Effector CD8-positive, alpha-beta T cell (primary cell): ENCODE data around the gene COL4A5.
"Not testable (repeated sequence)": the region's sequence is repeated elsewhere in the genome, so short reads cannot be mapped to it uniquely, and the experiment has no call there.

ENCODE experiments used
- DNase-seq: peaks from one replicate; lab custom pipeline; 2025; lab: John Stamatoyannopoulos, UW

Gene COL4A5

DNA sequence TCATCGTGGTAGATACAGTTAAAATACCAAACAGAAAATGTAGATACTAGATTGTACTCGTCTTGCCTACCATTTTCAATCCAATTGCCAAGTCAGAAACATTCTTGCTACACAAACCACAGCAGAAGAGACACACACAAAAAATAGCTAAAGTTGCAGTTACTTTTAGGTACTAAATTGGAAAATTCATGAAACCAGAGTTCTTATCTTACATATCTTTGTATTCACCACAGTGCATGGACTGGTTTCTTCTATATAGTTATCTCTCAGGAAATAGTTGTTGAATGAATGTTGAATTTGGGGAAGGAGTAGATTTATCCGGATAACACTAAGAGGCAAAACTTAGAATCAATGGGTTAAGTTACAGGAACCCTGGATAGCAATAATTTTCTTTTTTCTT lies 14.2 kb downstream of the COL4A5 start:
- no peak for DNase-seq

DNA sequence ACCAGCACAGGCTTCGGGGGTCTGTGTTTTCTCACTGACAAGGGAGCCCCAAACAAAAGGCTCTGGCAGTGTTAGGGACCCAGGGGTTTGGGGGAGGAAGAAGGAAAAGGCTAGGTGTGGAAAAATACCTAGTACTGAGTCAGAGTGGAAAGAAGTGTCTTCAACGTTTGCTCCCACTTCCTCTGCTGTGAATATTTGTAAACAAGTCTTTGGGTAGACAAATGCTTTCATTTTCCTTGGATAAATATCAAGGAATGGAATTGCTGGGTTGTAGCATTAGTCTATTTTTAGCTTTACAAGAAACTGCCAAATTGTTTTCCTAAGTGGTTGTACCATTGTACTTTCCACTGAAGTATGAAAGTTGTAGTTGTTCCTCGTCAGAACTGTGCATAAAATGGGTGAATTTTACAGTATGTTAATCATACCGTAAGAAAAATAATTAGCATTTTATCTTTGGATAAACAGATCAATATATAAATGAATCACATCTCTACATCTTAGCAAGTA lies 17.4 kb downstream of the COL4A5 start:
- DNase-seq, result no peak

DNA sequence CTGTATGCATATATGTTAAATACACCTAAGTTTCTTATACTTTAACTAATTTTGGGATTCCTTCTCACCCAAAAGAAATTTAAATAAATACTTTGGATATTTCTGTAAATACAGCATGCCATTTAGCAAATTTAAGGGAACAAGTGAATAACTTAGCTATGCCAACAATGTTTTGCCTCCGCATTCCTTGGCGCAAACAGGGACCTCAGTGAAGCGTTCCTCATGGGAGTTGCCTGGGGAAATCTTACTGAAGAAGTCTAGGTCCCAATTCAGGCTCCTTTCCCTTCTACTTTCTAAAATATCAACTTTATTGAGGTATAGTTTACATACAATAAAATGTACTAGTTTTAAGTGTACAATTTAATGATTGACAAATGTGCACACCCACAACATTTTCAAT lies 25.0 kb downstream of the COL4A5 start:
- DNase-seq, result no peak

DNA sequence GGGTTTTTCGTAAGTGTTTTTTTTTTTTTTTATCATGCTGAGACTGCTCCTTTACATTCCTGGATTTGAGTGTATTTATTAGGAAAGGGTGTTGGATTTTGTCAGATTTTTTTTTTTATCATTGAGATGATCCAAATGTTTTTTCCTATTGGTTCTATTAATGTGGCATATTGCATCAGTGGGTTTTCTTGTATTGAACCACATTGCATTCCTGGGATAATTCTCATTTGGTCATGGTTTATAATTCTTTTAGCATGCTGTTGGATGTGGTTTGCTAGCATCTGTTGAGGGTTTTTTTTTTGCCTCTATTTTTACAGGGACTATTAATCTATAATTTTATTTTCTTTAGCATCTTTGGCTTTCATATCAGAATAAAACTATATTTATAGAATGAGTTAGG lies 28.8 kb downstream of the COL4A5 start:
- DNase-seq, result no peak

DNA sequence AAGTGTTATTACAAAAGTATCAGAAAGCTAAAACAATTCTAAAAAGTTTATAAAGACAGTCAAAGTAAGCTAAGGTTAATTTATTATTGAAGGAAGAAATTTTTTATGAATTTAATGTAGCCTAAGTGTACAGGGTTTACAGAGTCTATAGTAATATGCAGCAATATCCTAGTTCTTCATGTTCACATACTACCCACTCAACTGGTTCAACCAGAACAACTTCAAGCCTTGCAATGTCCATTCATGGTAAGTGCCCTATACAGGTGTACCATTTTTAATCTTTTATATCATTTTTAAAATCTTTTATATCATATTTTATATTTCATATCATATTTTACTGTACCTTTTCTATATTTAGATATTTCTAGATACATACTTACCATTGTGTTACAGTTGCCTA lies 34.3 kb downstream of the COL4A5 start:
- no peak for DNase-seq

DNA sequence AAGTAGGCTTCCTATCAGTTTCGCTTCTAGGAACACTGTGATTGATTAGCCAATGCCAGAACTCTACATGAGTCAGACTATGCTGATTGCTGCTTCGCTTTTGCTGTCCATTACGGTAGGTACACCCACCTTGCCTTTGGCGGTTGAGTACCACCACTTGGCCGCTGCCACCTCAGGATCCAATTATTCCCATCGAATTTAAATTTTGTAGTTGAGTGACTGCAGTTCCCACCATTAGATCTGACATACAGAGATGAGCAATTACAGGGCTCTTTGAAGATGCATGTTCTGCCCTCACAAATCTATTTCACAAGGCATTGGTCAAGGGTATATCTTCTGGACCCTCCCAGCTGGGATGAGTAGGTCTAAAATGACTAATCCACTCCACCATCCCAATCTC lies 41.9 kb downstream of the COL4A5 start:
- DNase-seq, result not testable (repeated sequence)

DNA sequence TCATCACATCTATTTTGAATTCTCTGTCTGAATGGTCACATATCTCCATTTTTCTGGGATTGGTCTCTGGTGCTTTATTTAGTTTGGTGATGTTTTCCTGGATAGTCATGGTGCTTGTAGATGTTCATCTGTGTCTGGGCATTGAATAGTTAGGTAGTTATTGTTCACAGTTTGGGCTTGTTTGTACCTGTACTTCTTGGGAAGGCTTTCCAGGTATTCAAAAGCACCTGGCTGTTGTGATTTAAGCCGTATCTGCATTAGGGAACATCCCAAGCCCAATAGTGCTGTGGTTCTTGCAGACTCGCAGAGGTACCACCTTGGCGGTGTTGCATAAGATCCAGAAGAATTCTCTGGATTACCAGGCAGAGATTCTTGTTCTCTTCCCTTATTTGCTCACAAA lies 44.6 kb downstream of the COL4A5 start:
- no peak for DNase-seq

DNA sequence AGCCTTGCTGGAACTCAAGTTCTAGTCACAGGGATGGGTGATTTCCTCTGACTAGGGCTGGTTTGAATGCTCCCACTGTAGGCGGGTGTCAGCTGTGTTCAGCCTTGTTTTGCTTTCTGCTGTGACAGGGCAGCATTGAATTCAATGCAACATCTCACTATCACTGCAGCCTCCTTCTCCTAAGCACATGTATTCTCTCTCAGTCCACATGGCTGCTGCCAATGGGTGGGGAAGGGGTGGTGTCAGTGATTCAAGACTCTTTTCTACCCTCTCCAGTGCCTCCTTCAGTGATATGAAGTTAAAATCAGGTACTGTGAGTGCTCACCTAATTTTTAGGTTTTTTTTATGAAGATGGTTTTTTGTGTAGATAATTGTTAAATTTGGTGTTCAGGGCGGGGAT lies 46.3 kb downstream of the COL4A5 start:
- DNase-seq, result no peak

DNA sequence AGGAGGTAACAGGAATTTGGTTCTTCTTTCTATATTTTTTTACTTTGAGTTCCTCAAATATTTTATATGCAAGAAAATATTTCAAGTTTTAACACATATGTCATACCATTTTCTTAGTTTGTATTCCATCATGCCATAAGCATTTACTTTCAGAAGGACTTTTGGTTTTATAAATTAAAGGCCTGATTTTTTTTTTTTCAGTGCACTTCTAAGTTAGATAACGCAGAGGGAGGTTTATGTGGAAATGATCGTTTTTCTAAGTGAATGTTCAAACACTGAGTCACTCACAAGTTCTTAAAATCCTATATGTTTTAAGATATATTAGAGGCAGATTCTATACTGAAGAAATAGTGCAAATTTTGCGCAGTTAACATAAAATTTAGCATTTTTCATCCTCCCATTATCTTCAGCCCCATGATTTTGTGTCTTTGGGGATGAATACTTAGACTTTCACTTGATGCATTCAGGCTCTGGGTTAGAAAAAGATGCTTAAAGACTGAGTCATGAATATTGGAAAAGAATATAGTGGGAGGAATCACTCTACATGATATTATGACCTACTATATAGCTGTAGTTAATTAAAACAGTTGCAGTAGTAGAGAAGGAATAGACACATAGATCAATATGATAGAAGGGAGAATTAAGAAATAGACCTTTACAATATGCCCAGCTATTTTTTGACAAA lies 54.9 kb downstream of the COL4A5 start:
- no peak for DNase-seq

DNA sequence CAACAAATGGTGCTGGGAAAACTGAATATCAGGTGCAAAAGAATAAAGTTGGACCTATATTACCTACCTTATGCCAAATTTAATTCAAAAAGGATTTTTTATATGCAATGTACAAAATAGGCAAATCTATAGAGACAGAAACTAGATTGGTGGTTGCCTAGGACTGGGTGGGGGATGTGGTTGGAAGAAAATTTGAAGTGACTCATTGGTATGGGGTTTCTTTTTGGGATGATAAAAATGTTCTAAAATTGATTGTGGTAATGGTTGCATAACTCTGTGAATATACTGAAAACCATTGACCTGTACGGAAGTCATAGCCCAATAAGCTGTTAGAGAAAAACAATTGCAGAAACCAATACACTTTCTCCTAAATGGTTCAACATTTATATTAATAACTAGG lies 72.1 kb downstream of the COL4A5 start:
- no peak for DNase-seq

DNA sequence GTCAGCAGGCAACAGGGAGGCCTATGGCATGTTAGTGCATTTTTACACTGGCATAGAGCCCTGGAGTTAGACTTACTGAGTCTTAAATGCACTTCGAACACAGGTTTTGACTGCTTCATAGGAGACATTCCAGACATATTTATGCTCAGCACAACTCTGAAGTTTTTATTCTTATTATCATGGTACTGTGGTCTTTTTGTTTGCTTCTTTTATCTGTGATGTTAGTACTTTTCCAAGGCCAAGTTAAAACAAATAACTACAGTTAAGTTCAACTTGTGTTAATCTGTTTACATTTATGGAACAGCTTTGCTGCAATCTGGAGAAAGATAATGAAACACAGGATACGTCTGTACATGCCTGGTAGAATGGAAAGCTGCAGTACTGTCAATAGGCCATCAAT lies 76.5 kb downstream of the COL4A5 start:
- DNase-seq, result no peak

DNA sequence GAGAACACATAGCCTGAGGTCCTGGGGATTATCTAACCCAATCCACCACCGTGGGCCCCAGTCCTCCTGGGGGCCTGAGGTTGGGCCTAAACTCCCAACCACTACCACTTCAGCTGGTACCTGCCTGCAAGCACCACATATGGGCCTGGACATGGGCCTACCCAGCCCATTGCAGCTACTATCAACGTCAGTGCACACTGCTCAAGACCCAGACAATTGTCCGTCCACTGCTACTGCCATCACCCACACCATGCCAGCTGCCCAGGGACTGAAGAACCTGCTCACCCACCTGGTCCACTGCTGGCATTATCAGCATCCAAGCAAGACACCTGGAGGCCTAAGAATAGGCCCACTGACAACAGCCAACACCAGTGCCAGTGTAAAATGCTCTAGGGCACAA lies 88.1 kb downstream of the COL4A5 start:
- no peak for DNase-seq

DNA sequence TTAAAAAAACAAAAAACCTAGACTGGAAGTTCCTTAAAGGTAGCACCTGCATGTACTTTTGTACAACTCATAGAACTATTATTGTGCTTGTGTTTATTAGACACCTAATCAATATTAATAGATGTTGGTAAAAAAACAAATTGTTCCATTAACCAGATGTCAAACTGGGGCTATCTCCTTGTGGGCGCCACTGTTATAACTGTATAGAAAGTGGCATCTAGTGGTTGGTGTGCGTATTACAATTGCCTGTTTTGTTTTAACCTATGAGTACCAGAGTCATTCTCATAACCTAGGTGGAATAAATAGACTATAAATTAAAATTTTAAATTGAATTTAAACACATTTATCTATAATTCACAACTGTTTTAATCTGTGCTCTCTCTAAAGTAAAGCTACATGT lies 97.4 kb downstream of the COL4A5 start:
- no peak for DNase-seq

DNA sequence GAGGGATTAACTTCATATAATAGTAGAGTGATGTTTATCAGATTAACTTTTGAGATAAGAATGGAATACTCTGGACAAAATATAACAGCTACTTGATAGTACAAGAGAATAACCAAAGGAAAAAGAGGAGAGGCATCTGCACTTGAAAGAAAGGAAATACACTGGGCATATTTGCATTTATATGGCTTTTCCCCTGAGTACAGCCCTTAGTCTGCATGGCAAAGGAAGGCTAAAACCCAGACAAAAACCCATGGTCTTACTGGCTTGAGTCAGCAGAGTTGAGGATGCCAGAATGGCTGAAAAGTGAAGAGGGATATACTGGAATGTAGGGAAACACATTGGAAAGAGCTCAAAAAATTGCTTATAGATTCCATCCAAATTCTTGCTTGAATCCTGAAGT lies 101.6 kb downstream of the COL4A5 start:
- no peak for DNase-seq

DNA sequence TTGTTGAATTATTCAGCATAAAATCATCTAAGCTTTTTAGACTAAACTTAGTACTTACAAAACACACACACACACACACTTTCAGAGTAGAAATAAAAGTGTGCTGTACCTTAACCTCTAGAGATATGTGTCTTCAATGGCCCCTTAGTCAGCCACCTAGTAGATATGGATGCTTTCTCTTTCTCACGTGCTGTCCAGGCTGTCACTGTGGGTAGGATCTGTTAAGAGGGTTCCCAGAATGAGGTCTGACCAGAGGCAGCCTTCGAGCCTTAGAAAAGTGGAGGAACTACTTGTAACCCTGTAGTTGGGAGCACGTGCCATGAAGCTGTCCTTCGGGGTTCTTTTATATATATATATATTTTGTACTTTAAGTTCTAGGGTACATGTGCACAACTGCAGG lies 117.9 kb downstream of the COL4A5 start:
- no peak for DNase-seq

DNA sequence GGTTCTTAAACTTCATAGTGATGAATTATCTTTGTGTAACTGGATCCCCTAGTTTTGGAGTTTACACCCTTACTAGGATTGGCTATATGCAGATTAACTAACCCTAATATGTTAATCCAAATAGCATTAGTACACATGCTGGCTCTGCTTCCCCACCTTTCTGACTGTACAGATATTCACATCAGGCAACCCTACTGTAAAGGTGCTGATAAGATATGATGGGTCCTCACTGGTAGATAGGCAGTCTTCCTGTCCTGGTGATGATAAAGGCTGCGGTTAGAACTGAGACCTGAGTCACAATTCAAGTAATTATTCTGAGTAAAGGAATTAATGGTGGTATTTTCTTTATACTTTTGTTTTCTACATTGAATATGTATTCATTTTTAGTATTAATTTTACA lies 118.6 kb downstream of the COL4A5 start:
- DNase-seq, result no peak

DNA sequence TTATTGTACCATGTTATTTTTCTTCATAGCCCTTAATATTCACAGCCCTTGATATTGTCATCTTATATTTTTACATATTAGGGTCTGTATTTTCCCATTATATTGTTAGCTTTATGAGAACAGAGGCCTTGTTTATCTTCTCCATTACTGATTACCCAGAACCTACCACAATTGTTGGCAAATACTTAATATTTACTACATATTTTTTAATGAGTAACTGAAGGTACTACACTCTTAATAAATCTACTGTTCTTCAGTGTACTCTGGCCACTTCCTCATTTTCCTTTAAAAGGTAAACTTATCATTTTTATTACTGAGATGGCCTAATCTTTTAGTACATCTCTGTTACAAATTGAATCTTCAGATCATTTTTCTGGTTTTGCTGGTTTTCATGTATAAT lies 133.5 kb downstream of the COL4A5 start:
- no peak for DNase-seq

DNA sequence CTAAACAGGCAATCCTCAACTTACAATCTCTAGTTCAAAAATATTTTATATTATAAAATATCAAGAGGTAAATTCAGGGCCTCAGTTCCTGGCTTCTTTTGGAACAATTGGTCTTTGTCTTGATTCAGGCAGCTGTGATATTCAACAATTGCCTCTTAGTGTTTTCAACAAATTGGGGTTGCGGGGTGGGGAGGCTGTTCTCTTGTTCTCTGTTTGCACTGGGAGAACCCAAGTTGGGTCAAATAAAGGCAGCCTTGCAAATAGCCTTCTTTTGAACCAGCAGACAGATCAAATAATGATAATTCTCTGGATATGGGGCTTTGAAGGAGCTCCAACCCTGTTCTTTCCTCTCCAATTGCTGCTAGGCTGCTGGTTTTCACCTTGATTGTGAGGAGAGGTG lies 142.5 kb downstream of the COL4A5 start:
- no peak for DNase-seq

DNA sequence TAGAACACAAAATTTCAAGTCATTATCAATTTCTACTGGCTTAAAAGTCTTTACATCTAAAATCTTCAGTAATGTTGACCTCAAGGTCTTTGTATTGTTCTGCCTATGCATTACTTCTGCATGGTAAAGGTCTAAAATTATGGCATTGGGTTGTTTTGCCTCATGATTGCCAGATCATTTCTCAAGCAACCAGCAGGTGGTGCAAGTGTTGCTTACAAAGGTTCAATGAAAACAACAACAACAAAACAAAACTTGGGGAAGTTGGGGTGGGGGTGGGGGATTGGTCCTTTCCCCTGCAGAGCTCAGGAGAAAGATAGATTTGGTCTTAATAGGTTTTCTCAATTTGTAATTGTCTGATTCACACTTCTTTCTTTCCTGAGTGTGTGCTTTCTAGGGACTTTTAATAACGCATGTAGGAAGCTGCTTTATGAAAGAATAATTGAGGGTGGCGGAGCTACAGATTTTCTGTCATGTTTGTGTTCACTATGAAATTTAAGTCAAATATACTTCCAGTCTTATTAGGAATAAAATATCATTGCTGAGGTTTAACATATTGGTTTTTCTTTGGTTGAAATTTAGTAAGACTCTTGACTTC lies 145.1 kb downstream of the COL4A5 start:
- DNase-seq, result no peak

DNA sequence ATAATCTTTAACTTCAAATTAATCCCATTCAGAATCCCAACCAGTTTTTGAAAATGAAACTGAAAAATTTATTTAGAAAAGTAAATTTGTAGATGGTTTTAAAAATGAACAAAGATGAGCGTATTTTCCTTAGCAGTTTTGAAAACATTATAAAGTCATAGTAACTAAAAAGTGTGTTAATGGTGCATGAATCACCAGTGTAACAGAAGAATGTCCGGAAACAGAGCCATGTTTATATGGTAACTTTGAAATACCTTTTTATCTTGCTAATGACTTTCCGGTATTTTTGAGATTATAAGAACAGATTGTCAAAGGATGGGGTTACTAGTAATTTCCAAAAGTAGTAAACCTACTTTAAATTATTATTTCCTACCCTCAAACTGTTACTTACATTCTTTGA lies 150.9 kb downstream of the COL4A5 start:
- no peak for DNase-seq

DNA sequence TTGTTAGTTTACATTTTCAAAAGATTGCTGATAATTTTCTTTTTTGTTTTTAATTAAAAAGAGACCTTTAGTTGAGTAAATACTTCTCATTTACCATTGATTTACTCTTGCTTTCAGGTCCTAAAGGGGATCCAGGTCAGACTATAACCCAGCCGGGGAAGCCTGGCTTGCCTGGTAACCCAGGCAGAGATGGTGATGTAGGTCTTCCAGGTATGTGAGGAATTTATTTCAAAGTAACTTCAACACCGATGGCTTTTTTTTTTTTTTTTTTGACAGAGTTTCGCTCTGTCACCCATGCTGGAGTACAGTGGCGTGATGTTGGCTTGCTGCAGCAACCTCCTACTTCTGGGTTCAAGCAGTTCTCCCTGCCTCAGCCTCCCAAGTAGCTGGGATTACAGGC lies 161.6 kb downstream of the COL4A5 start:
- no peak for DNase-seq

DNA sequence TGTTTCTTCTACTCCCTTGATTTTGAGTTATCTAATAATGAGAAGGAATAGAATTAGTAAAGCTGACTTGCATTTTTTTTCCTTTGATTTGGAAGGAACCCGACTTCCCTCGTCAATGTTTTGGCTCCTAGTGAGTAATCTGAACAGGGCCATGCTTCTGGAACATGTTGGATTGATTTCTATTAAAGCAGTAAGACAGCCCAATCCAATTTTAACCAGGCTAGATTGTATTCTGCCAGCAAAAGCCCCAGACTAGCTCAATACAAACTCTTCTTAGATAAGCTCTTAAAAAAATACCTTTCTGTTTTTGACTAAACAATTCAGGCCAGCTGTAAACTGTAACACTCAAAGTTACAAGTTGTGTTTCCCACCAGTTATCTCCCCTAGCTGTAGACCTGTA lies 170.5 kb downstream of the COL4A5 start:
- no peak for DNase-seq

DNA sequence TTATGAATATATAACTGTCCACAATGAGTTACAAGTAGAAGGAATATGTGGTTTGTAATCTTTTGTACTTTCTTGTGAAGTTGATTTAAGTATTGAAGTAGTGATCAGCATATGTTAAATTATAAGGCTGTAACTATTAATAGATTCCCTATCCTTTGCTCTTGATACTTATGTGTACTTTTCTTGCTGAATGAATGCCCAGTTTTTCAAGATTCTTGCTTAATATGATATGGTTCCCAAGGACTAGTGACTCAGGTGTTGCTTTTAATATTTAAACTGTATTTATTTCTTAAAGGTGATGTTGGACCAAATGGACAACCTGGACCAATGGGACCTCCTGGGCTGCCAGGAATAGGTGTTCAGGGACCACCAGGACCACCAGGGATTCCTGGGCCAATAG lies 175.0 kb downstream of the COL4A5 start:
- no peak for DNase-seq

DNA sequence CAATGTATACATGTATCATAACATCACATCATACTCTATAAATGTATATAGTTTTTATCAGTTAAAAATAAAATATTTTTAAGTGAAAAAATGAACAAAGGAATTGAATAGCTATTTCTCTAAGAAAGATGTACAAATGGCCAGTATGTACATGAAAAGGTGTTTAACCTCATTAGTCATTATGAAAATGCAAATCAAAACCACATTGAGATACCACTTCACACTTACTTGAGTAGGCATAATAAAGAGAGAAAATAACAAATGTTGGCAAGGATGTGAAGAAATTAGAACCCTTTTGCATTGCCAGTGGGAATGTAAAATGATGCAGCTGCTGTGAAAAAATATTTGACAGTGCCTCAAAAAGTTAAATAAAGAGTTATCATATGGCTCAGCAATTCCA lies 201.2 kb downstream of the COL4A5 start:
- no peak for DNase-seq
